Ovary (tissue), 9 donors: Measurements from ENCODE around the gene EGFLAM. TPM values are rescaled to one million over a fixed set of nuclear protein-coding genes. Genes with fewer than 3 reads are reported as not detected.

ENCODE experiments used
- DNase-seq, 5 donors: peaks; one replicate each; pipeline ENCODE4 v3.0.0-alpha.2; 2019 to 2020
- H3K27ac ChIP-seq, 2 donors: fragments of 200-600 bp; one replicate each; pipeline versions ENCODE4 v1.5.1 to v1.8.0; 2019 to 2022
- H3K27me3 ChIP-seq: fragments of 200-600 bp; one replicate; pipeline ENCODE4 v1.8.0; 2022
- H3K36me3 ChIP-seq: fragments of 200-600 bp; sonication (generic); one replicate; pipeline ENCODE4 v1.5.1; 2019
- H3K4me1 ChIP-seq: one replicate; pipeline ENCODE4 v1.8.1; 2013; ENCODE audit warnings: mild to moderate bottlenecking, moderate library complexity; ENCODE audit not compliant: insufficient read depth
- H3K4me3 ChIP-seq: fragments of 200-600 bp; sonication (generic); one replicate; pipeline ENCODE4 v1.5.1; 2017
- H3K9me3 ChIP-seq, 2 donors: fragments of 200-600 bp in 1 of 2; sonication (generic) in 1 of 2; one replicate each; pipeline versions ENCODE4 v1.5.1 to v1.8.1; 2013 to 2019; ENCODE audit warnings: mild to moderate bottlenecking in 1 of 2, moderate library complexity in 1 of 2
- EP300 ChIP-seq: sonication (generic); formaldehyde crosslinking; IDR thresholded peaks from one replicate; pipeline ENCODE4 v1.6.1; 2017; ENCODE audit warnings: antibody characterized with exemption
- POLR2A ChIP-seq: fragments of 450-650 bp; IDR thresholded peaks from one replicate; pipeline ENCODE4 v1.6.1; 2017; ENCODE audit warnings: antibody characterized with exemption, mild to moderate bottlenecking, moderate library complexity
- WGBS, 3 donors: extraction: QIAGEN DNeasy Blood & Tissue Kit in 1 of 3; methylation state at CpG; one replicate each; pipeline versions ENCODE4 v1.1.5 to v1.1.7; 2013 to 2017; 5-methylcytosine and 5-hydroxymethylcytosine counted together
- intact Hi-C, 4 donors: fragments of 100-400 bp; cut with DNase I; formaldehyde crosslinking; loops; one replicate each; pipeline versions ENCODE4 v1.11.0 to v1.15.1; 2022 to 2023
- polyA plus RNA-seq, 2 donors: library from polyadenylated mRNA; stranded (reverse); fragments of 200-250 nt in 1 of 2; fragments of 350-450 nt in 1 of 2; fragmentation: Illumina TruSeq in 1 of 2; extraction: RNeasy Lipid Tissue Mini Kit (QIAGEN cat#74804) in 1 of 2; gene quantifications; one replicate each; pipeline ENCODE4 v1.2.3, GENCODE V29; 2013 to 2014
- small RNA-seq: library from RNA; depleted of rRNA; stranded (forward); fragments of <200 nt; gene quantifications from one replicate; pipeline ENCODE3, GENCODE V24; 2016
- total RNA-seq, 7 donors: library from RNA; depleted of rRNA in 2 of 7; stranded (reverse); fragments of >200 nt in 2 of 7; fragmentation: NEBNext Ultra II Directional in 3 of 7; extraction: Animal tissue kit (Norgen Biotek cat#: 25700) in 3 of 7; gene quantifications; one replicate each; pipeline versions ENCODE4 v1.1.0 to v1.2.4, GENCODE V29; 2016 to 2023
- TF ChIP-seq, protein P1 (sequence below), 3 donors: fragments of 450-650 bp in 2 of 3; fragments of 200-600 bp in 1 of 3; IDR thresholded peaks; one replicate each; pipeline versions ENCODE4 v1.5.1 to v1.8.0; 2016 to 2022; ENCODE audit warnings: antibody characterized with exemption in 3 of 3, mild to moderate bottlenecking in 1 of 3
- donor health status: DM: no; HTN: no; CAD: no; lungs with moderate emphysema.
- donor health status: DM: no; HTN: no; CAD: no.
- donor health status: Bipolar disorder and iron deficiency.
- donor health status: DM: yes; HTN: yes; CAD: no.
- donor health status: DM: no; HTN: no; CAD: no.
- donor health status: DM: yes; HTN: yes; CAD: no.

The EGFLAM gene
- total and polyA plus RNA-seq, 9 donors: 6.1 to 37.8 (median 17.1) TPM

DNA sequence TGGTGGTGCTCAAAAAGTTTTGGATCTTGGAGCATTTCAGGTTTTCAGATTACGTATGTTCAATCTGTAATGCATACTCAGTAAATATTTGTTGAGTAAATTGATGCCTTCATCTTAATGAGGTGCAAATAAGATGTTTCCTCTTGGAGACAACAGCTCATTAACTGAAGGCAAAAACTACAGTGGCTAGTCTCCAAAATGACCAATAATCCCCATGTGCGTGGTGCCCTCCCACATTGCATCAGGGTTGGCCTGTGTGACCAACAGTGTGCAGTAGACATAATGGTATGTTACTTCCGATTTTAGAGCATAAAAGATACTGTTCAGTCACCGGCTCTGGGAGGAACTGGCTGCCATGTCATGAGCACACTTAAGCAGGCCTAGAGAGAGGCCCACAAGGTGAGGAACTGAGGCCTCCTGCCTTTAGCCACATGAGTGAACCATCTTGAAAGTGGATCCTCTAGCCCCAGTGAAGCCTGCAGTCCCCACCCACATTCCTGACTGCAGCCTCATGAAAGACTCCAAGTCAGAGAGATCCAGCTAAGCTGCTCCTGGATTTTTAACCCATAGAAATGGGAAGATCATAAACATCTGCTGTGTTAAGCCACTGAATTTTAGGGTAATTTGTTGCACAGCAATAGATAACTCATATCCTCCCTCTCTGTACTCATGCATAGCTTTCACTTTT lies 242.4 kb downstream of the EGFLAM start:
- Histone ChIP-seq H3K27me3 (no peaks in the 10 kb centered on the region), H3K4me1 (no peaks in the 10 kb centered on the region), H3K27ac (no peak overlapping the region), H3K36me3 (no peaks in the 10 kb centered on the region), H3K9me3 (no peaks in the 10 kb centered on the region), H3K4me3 (no peak overlapping the region)
- DNase-seq: no peak
- intact Hi-C loops: no loop called here
- WGBS, 3 donors: 92 to 95% (median 93%) methylated on average over 4 of the region's 4 CpGs
- TF ChIP-seq EP300 (no peak), POLR2A (no peak)
- TF ChIP-seq, protein P1, sequence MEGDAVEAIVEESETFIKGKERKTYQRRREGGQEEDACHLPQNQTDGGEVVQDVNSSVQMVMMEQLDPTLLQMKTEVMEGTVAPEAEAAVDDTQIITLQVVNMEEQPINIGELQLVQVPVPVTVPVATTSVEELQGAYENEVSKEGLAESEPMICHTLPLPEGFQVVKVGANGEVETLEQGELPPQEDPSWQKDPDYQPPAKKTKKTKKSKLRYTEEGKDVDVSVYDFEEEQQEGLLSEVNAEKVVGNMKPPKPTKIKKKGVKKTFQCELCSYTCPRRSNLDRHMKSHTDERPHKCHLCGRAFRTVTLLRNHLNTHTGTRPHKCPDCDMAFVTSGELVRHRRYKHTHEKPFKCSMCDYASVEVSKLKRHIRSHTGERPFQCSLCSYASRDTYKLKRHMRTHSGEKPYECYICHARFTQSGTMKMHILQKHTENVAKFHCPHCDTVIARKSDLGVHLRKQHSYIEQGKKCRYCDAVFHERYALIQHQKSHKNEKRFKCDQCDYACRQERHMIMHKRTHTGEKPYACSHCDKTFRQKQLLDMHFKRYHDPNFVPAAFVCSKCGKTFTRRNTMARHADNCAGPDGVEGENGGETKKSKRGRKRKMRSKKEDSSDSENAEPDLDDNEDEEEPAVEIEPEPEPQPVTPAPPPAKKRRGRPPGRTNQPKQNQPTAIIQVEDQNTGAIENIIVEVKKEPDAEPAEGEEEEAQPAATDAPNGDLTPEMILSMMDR (IDR thresholded peaks at IDR 0.05): no peak

DNA sequence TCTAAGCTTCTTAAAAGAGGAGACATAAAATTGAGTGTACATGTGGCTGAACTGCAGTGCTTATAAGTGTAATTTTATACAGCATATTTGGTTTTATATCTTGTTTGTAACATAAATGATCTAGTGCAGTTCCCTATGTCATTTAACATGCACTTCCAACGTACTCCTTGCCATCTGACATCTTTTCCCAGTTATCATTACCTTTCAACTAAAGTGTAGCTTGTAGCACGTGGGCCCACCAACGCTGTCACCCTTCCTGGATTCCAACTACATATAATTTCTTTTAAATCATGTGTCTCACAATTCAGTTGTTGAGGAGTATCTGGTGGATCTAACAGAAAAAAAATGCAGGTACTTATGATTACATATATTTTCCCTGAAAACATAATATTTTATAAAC lies 247.9 kb downstream of the EGFLAM start:
- Histone ChIP-seq H3K27me3 (no peaks in the 10 kb centered on the region), H3K27ac (no peak overlapping the region), H3K9me3 (no peaks in the 10 kb centered on the region), H3K36me3 (no peaks in the 10 kb centered on the region), H3K4me3 (no peak overlapping the region), H3K4me1 (no peaks in the 10 kb centered on the region)
- WGBS, 3 donors: 95 to 96% (median 96%) methylated on average over 3 of the region's 3 CpGs
- no peak for DNase-seq
- TF ChIP-seq POLR2A: no peak
- no peak for TF ChIP-seq EP300
- TF ChIP-seq, protein P1 (IDR thresholded peaks at IDR 0.05): no peak
- intact Hi-C loops: no loop called here

DNA sequence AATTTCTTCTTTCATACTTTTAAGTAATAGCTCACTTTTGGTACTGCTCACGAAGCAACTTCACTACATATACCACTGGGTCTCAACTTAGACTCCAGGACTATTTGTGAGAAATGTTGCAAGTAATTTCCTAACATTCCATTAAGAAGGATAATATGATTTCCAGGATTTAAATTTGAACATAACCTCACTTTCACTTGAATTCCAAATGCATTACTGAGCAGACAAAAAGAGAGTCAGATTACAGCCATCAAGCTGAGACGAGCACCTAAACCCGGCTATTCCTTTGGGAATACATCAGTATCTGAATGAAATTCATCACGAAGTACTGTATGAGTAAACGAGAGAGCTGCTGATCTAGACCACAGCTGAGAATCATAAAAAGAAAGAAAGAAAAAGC lies 250.8 kb downstream of the EGFLAM start:
- no peak for DNase-seq
- 40 to 64% (median 48%) methylated on average over 5 of the region's 5 CpGs for WGBS, 3 donors
- intact Hi-C loops: no loop called here
- Histone ChIP-seq H3K27me3 (no peaks in the 10 kb centered on the region), H3K4me1 (no peaks in the 10 kb centered on the region), H3K9me3 (no peaks in the 10 kb centered on the region), H3K36me3 (no peaks in the 10 kb centered on the region), H3K27ac (no peak overlapping the region), H3K4me3 (no peak overlapping the region)
- no peak for TF ChIP-seq EP300
- no peak for TF ChIP-seq POLR2A
- TF ChIP-seq, protein P1 (IDR thresholded peaks at IDR 0.05): no peak

Small RNAs within 50 kb of the gene (small RNA-seq; reads per million reads assigned to genes)
- gene AC091839.1: not detected
